ENCODE results near the gene STXBP5L. TPM values are rescaled to one million over a fixed set of nuclear protein-coding genes. Genes with fewer than 3 reads are reported as not detected.
"Not testable (repeated sequence)": the region's sequence is repeated elsewhere in the genome, so short reads cannot be mapped to it uniquely, and the experiment has no call there.

Gene STXBP5L
- polyA plus RNA-seq, 1 donor from 2014 or later: 7.6 TPM

GRCh38 chr3:121330118-121330517 lies 422.1 kb downstream of the STXBP5L start:
- H3K9me3 ChIP-seq (ENCODE audit: low read length): no peaks in the 10 kb centered on the region
- H3K79me2 ChIP-seq (replicated peaks; ENCODE audit: insufficient read depth, low read length): no peaks in the 10 kb centered on the region
- TF ChIP-seq TAF1 (IDR thresholded peaks at IDR 0.05; ENCODE audit: low read depth) (no peak), SMC3 (conservative IDR thresholded peaks at IDR 0.05; ENCODE audit: poor library complexity) (no peak), MXI1 (conservative IDR thresholded peaks at IDR 0.05; ENCODE audit: poor library complexity, severe bottlenecking) (no peak), EZH2 (IDR thresholded peaks at IDR 0.05; ENCODE audit: borderline replicate concordance, insufficient read depth, low read length, poor library complexity, severe bottlenecking) (no peak), POLR2AphosphoS5 (IDR thresholded peaks at IDR 0.05) (no peak), RAD21 (conservative IDR thresholded peaks at IDR 0.05) (no peak)
- no peaks in the 10 kb centered on the region for H3F3A ChIP-seq (ENCODE audit: insufficient read depth, low read length, poor library complexity, severe bottlenecking)
- no peaks in the 10 kb centered on the region for H3K27me3 ChIP-seq (ENCODE audit: insufficient read depth, low read depth, low read length)
- no peak overlapping the region for H3K27ac ChIP-seq (ENCODE audit: low read length)
- H3K4me3 ChIP-seq (ENCODE audit: low read length): no peak overlapping the region
- no peaks in the 10 kb centered on the region for H3K9me2 ChIP-seq (ENCODE audit: insufficient read depth, low read length)
- no peaks in the 10 kb centered on the region for H4K20me1 ChIP-seq (ENCODE audit: insufficient read depth)
- no peak overlapping the region for H3K9ac ChIP-seq (ENCODE audit: low read length)
- no peaks in the 10 kb centered on the region for H3K36me3 ChIP-seq (ENCODE audit: insufficient read depth, low read length)
- no peak overlapping the region for H3K4me2 ChIP-seq (ENCODE audit: low read length)
- H2AFZ ChIP-seq (ENCODE audit: low read depth, low read length): no peak overlapping the region

GRCh38 chr3:121330634-121331033 lies 422.6 kb downstream of the STXBP5L start:
- Histone ChIP-seq H3F3A (ENCODE audit: insufficient read depth, low read length, poor library complexity, severe bottlenecking) (no peaks in the 10 kb centered on the region), H2AFZ (ENCODE audit: low read depth, low read length) (no peak overlapping the region), H3K4me2 (ENCODE audit: low read length) (no peak overlapping the region), H3K9me3 (ENCODE audit: low read length) (no peaks in the 10 kb centered on the region), H3K36me3 (ENCODE audit: insufficient read depth, low read length) (no peaks in the 10 kb centered on the region), H3K9me2 (ENCODE audit: insufficient read depth, low read length) (no peaks in the 10 kb centered on the region), H4K20me1 (ENCODE audit: insufficient read depth) (no peaks in the 10 kb centered on the region), H3K27me3 (ENCODE audit: insufficient read depth, low read depth, low read length) (no peaks in the 10 kb centered on the region), H3K79me2 (replicated peaks; ENCODE audit: insufficient read depth, low read length) (no peaks in the 10 kb centered on the region), H3K27ac (ENCODE audit: low read length) (no peak overlapping the region), H3K4me3 (ENCODE audit: low read length) (no peak overlapping the region), H3K9ac (ENCODE audit: low read length) (no peak overlapping the region)
- TF ChIP-seq RAD21 (conservative IDR thresholded peaks at IDR 0.05): no peak
- TF ChIP-seq MXI1 (conservative IDR thresholded peaks at IDR 0.05; ENCODE audit: poor library complexity, severe bottlenecking): no peak

- H3K9me2 ChIP-seq (ENCODE audit: insufficient read depth, low read length); H2AFZ ChIP-seq (ENCODE audit: low read depth, low read length); H3F3A ChIP-seq (ENCODE audit: insufficient read depth, low read length, poor library complexity, severe bottlenecking); H3K4me2 ChIP-seq (ENCODE audit: low read length); H3K9me3 ChIP-seq (ENCODE audit: low read length); H3K9ac ChIP-seq (ENCODE audit: low read length); H4K20me1 ChIP-seq (ENCODE audit: insufficient read depth); H3K27ac ChIP-seq (ENCODE audit: low read length); H3K4me3 ChIP-seq (ENCODE audit: low read length); H3K36me3 ChIP-seq (ENCODE audit: insufficient read depth, low read length); H3K79me2 ChIP-seq (replicated peaks; ENCODE audit: insufficient read depth, low read length); H3K27me3 ChIP-seq (ENCODE audit: insufficient read depth, low read depth, low read length): not testable (repeated sequence)
Measured at GRCh38 chr3:121355960-121356359, 448.0 kb downstream of the STXBP5L start.

GRCh38 chr3:121362035-121362734 lies 454.2 kb downstream of the STXBP5L start:
- Histone ChIP-seq H3K9me3 (ENCODE audit: low read length) (no peaks in the 10 kb centered on the region), H3K4me2 (ENCODE audit: low read length) (no peak overlapping the region), H4K20me1 (ENCODE audit: insufficient read depth) (no peaks in the 10 kb centered on the region), H2AFZ (ENCODE audit: low read depth, low read length) (no peak overlapping the region), H3K36me3 (ENCODE audit: insufficient read depth, low read length) (no peaks in the 10 kb centered on the region), H3K27me3 (ENCODE audit: insufficient read depth, low read depth, low read length) (no peaks in the 10 kb centered on the region), H3K9me2 (ENCODE audit: insufficient read depth, low read length) (no peaks in the 10 kb centered on the region), H3K79me2 (replicated peaks; ENCODE audit: insufficient read depth, low read length) (no peaks in the 10 kb centered on the region), H3K4me3 (ENCODE audit: low read length) (no peak overlapping the region), H3K9ac (ENCODE audit: low read length) (no peak overlapping the region), H3F3A (ENCODE audit: insufficient read depth, low read length, poor library complexity, severe bottlenecking) (no peaks in the 10 kb centered on the region), H3K27ac (ENCODE audit: low read length) (no peak overlapping the region)
- no peak for TF ChIP-seq SMC3 (conservative IDR thresholded peaks at IDR 0.05; ENCODE audit: poor library complexity)
- TF ChIP-seq RAD21 (conservative IDR thresholded peaks at IDR 0.05): no peak
- TF ChIP-seq MXI1 (conservative IDR thresholded peaks at IDR 0.05; ENCODE audit: poor library complexity, severe bottlenecking): no peak
- TF ChIP-seq CTCF (IDR thresholded peaks at IDR 0.05; ENCODE audit: poor library complexity, severe bottlenecking): no peak
- no peak for TF ChIP-seq TAF1 (IDR thresholded peaks at IDR 0.05; ENCODE audit: low read depth)
- TF ChIP-seq POLR2AphosphoS5 (IDR thresholded peaks at IDR 0.05): no peak
- no peak for TF ChIP-seq EP300 (conservative IDR thresholded peaks at IDR 0.05; ENCODE audit: poor library complexity, severe bottlenecking)
- no peak for TF ChIP-seq EZH2 (IDR thresholded peaks at IDR 0.05; ENCODE audit: borderline replicate concordance, insufficient read depth, low read length, poor library complexity, severe bottlenecking)
- no peak for TF ChIP-seq REST (IDR thresholded peaks at IDR 0.05; ENCODE audit: borderline replicate concordance)
